HG03520 (cell line): ENCODE measurements around the gene CGB3.
"Not testable (repeated sequence)": the region's sequence is repeated elsewhere in the genome, so short reads cannot be mapped to it uniquely, and the experiment has no call there.

Source experiments
- ATAC-seq: cut with Tn5 transposase; IDR thresholded peaks from one replicate; pipeline ENCODE4 v1.9.1; 2021; ENCODE audit warnings: mild to moderate bottlenecking, moderate library complexity; ENCODE audit not compliant: unreplicated experiment

CGB3 gene

DNA sequence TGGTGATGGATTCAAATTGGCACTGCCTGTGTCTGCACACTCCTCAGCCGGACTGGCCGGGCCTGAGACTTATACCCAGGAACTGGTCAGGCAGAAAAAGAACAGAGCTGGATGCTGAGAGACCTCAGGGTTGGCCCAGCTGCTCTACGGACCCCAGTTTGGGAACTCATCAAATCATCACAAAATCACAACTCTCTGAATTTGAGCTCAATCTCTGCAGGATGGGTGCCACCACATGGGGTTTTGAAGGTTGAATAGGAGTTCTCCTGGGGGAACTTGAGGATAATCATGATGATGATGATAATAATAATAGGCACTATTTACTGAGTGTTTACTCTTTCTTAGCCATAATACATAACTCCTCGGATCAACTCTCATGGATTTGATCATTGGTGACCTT, 18.5 kb upstream of the CGB3 start:
- ATAC-seq: not testable (repeated sequence)

GRCh38 chr19:49042177-49042576, 18.0 kb upstream of the CGB3 start:
- ATAC-seq: no peak

GRCh38 chr19:49039736-49040135, 15.6 kb upstream of the CGB3 start:
- not testable (repeated sequence) for ATAC-seq

GRCh38 chr19:49038557-49039276, 14.6 kb upstream of the CGB3 start:
- not testable (repeated sequence) for ATAC-seq

DNA sequence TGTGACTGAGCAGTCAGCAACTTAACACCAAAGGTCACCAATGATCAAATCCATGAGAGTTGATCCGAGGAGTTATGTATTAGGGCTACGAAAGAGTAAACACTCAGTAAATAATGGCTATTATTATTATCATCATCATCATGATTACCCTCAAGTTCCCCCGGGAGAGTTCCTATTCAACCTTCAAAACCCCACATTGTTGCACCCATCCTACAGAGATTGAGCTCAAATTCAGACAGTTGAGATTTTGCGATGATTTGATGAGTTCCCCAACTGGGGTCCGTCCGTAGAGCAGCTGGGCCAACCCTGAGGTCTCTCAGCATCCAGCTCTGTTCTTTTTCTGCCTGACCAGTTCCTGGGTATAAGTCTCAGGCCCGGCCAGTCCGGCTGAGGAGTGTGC, 14.0 kb upstream of the CGB3 start:
- not testable (repeated sequence) for ATAC-seq

GRCh38 chr19:49036815-49037214, 12.7 kb upstream of the CGB3 start, which contains the start of gene CGB1:
Gene CGB1, minus strand, starts transcription at chr19:49036895. Its CDS starts 184 bp downstream, at chr19:49036711.
- not testable (repeated sequence) for ATAC-seq

GRCh38 chr19:49031642-49032301, 7.6 kb upstream of the CGB3 start, which contains the start of gene CGB2:
Gene CGB2, plus strand, starts transcription at chr19:49031890. Its CDS starts 206 bp downstream, at chr19:49032096.
- ATAC-seq: not testable (repeated sequence)

DNA sequence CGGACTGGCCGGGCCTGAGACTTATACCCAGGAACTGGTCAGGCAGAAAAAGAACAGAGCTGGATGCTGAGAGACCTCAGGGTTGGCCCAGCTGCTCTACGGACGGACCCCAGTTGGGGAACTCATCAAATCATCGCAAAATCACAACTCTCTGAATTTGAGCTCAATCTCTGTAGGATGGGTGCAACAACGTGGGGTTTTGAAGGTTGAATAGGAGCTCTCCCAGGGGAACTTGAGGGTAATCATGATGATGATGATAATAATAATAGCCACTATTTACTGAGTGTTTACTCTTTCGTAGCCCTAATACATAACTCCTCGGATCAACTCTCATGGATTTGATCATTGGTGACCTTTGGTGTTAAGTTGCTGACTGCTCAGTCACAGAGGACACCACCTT, 6.2 kb upstream of the CGB3 start:
- not testable (repeated sequence) for ATAC-seq

GRCh38 chr19:49029749-49030148, 5.6 kb upstream of the CGB3 start:
- not testable (repeated sequence) for ATAC-seq

DNA sequence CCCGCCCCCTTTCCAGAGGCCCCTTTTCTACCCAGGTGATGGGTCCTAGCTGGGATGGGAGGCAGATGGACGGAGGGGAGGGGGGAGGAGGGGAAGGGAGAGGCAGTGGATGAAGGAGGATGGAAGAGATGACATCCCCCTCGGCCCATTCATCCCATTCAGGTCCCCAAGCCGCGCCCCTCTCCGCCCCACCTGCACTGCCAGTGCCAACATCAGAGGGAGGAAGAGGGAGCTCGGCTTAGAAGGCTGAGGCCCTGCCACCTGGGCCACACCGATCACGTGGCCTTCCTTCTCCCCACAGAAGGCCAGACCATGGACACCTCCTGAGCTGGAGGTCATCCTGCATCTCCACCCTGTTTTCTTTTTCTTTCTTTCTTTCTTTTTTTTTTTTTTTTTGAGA, 4.6 kb upstream of the CGB3 start:
- ATAC-seq: not testable (repeated sequence)

DNA sequence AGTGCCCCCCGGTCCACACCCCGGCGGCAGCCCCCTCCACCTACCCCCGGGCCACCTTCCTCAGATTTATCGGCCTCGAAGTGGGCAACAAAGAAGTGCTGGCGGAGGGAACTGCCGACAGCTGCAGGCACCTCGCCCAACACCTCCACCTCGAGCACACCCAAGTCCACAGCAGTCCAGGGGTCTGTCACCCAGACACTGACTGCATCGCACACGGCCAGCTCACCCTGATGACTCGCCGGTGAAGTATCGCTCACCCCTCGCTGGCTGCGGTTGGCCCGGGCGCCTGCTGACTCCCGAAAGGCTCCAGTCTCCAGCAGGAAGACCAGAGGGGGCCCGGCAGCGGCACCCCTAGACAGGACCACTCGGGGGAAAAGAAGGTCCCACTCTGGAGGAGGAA, 1.5 kb upstream of the CGB3 start:
- ATAC-seq: not testable (repeated sequence)

- not testable (repeated sequence) for ATAC-seq
Measured at GRCh38 chr19:49025088-49025487, 955 bp upstream of the CGB3 start.

DNA sequence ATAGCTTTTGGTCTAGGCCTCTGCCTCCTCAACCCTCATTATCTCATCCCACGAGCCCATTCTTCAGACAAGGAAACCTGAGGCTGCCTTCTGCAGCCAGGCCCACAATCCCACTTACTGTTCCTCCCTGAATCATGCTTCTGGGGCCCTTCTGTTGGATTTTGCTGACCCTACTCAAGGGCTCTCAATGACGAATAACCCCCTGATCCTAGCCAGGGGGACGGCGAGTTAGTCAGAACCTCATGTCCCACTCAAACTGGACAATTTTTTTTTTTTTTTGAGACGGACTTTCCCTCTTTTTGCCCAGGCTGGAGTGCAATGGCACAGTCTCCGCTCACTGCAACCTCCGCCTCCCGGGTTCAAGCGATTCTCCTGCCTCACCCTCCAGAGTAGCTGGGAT, 2.0 kb downstream of the CGB3 start:
- no peak for ATAC-seq

GRCh38 chr19:49020931-49021895, 2.9 kb downstream of the CGB3 start:
- no peak for ATAC-seq

DNA sequence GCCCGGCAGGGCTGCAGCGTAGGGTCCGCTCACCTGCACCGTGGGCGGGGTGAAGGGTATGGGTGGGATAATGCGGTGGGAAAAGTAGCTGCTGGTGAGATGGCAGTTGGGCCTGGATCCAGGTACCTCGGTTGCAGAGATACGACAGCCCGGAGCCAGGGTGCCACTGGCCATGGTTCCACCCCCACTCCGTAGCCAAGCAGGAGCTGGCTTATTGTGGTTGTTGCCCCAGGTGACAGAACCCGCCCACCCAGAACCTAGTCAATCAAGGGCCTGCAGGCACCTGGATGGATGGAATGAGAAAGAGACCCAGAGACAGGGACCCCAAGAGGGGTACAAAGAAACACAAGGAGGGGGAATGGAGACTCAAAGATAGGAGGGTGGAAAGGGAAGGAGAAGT, 3.8 kb downstream of the CGB3 start:
- ATAC-seq: no peak

DNA sequence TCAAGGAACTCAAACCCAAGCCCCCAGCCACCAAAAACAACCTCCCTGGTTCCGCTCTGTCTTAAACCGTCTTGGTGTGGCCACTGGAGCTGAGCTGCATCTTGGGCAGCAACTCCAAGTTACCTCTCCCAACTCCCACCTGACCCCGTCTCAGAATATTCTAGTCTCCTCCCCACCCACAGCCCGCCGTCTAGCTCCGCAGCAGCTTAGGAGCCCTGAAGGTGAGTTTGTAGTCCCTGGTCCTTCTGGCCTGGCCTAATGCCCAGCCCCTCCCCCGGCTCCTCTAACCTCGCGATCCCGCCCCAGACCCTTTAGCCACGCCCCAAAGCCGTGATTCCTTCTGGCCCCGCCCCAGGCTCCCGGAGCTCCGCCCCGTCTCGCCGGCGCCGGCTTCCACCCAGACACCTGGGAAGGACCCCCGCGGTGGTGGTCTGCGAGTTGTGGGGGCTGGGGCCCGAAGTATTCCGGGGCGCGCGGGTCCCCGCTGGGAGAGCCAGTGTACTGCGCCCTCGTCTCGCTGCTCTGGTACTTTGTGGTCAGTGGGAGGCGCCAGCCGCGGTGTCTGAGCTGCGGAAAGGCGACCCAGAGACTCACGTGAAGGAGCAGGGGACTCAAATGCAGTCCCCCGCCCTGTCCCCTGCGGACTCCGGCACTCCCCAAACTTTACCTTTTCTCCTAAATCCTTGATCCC, 4.7 kb downstream of the CGB3 start:
- ATAC-seq: no peak

DNA sequence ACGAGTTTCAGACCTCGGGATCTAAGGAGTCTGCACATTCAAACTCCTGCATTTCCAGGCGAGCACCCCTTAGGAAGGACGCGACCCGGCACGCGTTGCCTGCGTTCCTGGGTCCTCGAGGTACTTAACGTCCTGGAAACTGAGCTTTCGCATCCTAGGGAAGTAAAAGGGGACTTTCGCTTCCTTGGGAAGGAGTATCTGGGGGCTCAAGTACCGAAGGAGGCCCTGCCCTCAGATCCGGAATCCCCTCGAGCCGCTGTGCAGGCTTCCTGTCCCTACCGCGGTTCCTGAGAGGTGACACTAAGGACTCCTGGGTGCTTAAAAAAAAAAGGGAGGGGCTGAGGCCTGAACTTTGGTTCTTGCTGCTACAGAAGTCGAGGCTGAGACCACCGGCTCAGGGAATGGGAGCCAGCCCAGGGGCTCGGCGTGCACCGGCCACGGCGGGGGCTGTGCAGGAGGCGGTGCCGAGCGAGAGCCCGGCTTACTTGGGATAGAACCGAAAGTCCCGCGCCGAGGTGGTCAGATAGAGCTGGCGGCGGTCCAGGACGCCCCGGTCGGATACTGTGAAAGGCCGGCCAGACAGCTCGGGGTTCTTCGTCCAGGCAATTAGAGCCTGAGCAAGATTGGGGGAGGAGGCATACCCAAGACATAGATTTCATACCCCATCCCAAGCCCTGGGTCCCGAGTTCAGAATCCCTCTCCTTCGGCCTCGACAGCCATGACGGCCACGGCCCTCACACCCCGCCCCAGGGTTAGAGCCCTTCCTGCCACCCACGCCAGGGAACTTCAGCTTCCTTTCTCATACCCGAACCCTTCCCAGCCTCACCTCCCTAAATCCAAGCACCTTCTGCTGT, 5.5 kb downstream of the CGB3 start:
- ATAC-seq: not testable (repeated sequence)

- ATAC-seq: no peak
Measured at GRCh38 chr19:49017666-49018351, 6.3 kb downstream of the CGB3 start.
